Activated T-cell treated with anti-CD3 and anti-CD28 coated beads, Interleukin-2, amount 50 U/mL, for 4 hours (primary cell): ENCODE data around the gene PARD6G. TPM values are rescaled to one million over a fixed set of nuclear protein-coding genes. Genes with fewer than 3 reads are reported as not detected.
"Not testable (repeated sequence)": the region's sequence is repeated elsewhere in the genome, so short reads cannot be mapped to it uniquely, and the experiment has no call there.

Experiments
- ATAC-seq, 2 donors: fragments of 200-7000 bp; cut with Tn5 transposase; one replicate each; pipeline ENCODE4 v1.10.0; 2021
- DNase-seq: peaks from one replicate; pipeline ENCODE4 v3.0.0-alpha.2; 2020
- H3K27me3 Mint-ChIP-seq: one replicate; pipeline ENCODE4 v1.8.0; 2021; ENCODE audit warnings: low read depth, mixed read lengths
- H3K36me3 Mint-ChIP-seq: one replicate; pipeline ENCODE4 v1.8.0; 2022; ENCODE audit warnings: mixed read lengths; ENCODE audit not compliant: insufficient read depth
- H3K4me1 Mint-ChIP-seq: one replicate; pipeline ENCODE4 v1.8.0; 2021; ENCODE audit warnings: low read depth, mixed read lengths
- H3K4me3 Mint-ChIP-seq: one replicate; pipeline ENCODE4 v1.8.0; 2021; ENCODE audit warnings: mild to moderate bottlenecking, moderate library complexity, mixed read lengths
- H3K9me3 Mint-ChIP-seq: one replicate; pipeline ENCODE4 v1.8.0; 2021; ENCODE audit warnings: mixed read lengths
- total RNA-seq, 3 donors: library from RNA; stranded (reverse); gene quantifications; one replicate each; pipeline ENCODE4 v1.2.1, GENCODE V29; 2021

The PARD6G gene
- total RNA-seq, 3 donors from 2014 or later: 0.37 to 0.61 TPM; not detected in 1

DNA sequence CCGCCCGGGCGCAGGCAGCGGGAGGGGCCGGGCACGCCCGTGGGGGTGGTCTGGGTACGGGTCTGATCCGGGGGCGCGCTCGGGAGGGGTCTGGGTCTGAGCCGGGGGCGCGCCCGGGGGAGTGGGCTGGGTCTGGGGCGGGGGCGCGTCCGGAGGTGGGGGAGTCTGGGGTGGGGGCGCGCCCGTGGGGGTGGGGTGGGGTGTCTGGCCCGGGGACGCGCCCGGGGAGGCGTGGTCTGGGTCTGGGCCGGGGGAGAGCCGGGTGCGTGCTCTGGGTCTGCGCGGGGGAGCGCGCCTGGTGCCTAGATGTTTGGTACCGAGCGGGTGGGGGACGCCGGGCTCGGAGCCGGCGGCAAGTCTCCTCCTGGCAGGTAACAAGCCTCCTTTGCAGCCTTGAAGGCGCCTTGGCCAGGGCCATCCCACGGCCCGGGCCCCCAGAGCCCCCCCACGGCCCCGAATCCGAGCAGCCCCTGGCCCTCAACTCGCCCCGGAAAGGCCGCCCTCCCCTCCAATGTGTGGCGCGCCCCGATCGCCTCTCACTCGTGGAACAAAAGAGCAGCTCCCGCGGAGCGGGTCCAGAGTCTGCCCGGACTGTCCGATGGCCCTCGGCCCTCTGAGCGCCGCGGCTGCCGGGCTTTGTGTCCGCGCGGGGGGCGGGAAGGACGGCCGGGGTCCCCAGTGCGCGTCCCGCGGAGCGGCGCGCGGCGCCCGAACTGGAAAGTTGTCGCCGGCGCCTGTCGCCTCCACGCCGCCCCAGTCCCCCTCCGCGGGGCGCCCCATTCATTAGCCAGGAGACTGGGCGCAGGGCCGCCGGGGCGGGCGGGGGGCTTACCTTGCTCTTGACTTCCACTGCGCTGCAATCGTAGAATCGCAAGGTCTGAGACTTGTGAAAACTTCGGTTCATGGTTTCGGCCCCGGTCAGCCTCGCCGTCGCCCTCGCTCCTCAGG lies 595 bp downstream of the PARD6G start:
- no peak for DNase-seq
- Mint-ChIP-seq H3K9me3 (no peaks in the 10 kb centered on the region), H3K4me3 (no peak overlapping the region), H3K4me1 (peaks cover 5% of the 10 kb centered on the region), H3K27me3 (peaks cover 34% of the 10 kb centered on the region), H3K36me3 (no peaks in the 10 kb centered on the region)
- ATAC-seq: peak; percentile 49 to 51

GRCh38 chr18:80245781-80246444 lies 1.4 kb downstream of the PARD6G start:
- Mint-ChIP-seq H3K27me3 (peaks cover 34% of the 10 kb centered on the region), H3K4me3 (peak overlapping the region; percentile 76), H3K4me1 (peaks cover 5% of the 10 kb centered on the region), H3K36me3 (no peaks in the 10 kb centered on the region), H3K9me3 (no peaks in the 10 kb centered on the region)
- DNase-seq (no peak), ATAC-seq (no peak)

- no peak for DNase-seq
- H3K36me3 Mint-ChIP-seq: no peaks in the 10 kb centered on the region
- peaks cover 37% of the 10 kb centered on the region for H3K27me3 Mint-ChIP-seq
- peaks cover 5% of the 10 kb centered on the region for H3K4me1 Mint-ChIP-seq
- H3K4me3 Mint-ChIP-seq: peak overlapping the region; percentile 76
- no peak for ATAC-seq
- no peaks in the 10 kb centered on the region for H3K9me3 Mint-ChIP-seq
These were observed 2.2 kb downstream of the PARD6G start for GRCh38 chr18:80244956-80245730.

DNA sequence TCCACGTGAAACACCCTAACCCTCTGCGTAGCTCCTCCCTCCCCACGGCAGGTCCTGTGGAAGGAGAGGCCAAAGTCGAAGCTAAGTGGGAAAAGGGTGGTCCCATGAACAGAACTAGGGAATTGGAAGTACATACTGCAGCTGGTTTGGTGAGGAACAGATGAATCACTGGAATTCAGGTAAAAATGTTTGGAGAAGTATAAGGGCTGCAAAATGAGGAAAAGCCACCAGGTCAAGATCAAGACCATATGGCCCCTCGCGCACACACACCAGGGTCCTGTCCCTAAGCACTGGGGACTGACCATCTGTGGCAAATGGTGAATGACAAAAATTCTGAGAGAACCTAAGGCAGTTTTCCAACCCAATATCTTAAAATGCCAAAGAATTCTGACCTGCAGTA lies 3.1 kb downstream of the PARD6G start:
- ATAC-seq (no peak), DNase-seq (no peak)
- H3K9me3 Mint-ChIP-seq: no peaks in the 10 kb centered on the region
- peaks cover 37% of the 10 kb centered on the region for H3K27me3 Mint-ChIP-seq
- peaks cover 5% of the 10 kb centered on the region for H3K4me1 Mint-ChIP-seq
- H3K36me3 Mint-ChIP-seq: no peaks in the 10 kb centered on the region
- H3K4me3 Mint-ChIP-seq: no peak overlapping the region

GRCh38 chr18:80243204-80243603 lies 4.1 kb downstream of the PARD6G start:
- no peaks in the 10 kb centered on the region for H3K36me3 Mint-ChIP-seq
- DNase-seq (no peak), ATAC-seq (no peak)
- no peak overlapping the region for H3K4me3 Mint-ChIP-seq
- no peaks in the 10 kb centered on the region for H3K9me3 Mint-ChIP-seq
- peaks cover 39% of the 10 kb centered on the region for H3K27me3 Mint-ChIP-seq
- H3K4me1 Mint-ChIP-seq: peaks cover 5% of the 10 kb centered on the region

- H3K4me3 Mint-ChIP-seq: no peak overlapping the region
- H3K36me3 Mint-ChIP-seq: no peaks in the 10 kb centered on the region
- peaks cover 5% of the 10 kb centered on the region for H3K4me1 Mint-ChIP-seq
- DNase-seq: no peak
- ATAC-seq: no peak
- peaks cover 36% of the 10 kb centered on the region for H3K27me3 Mint-ChIP-seq
- H3K9me3 Mint-ChIP-seq: no peaks in the 10 kb centered on the region
These were observed 5.2 kb downstream of the PARD6G start for GRCh38 chr18:80241919-80242777.

- Mint-ChIP-seq H3K4me1 (no peaks in the 10 kb centered on the region), H3K36me3 (no peaks in the 10 kb centered on the region), H3K4me3 (no peak overlapping the region), H3K27me3 (peaks cover 33% of the 10 kb centered on the region), H3K9me3 (no peaks in the 10 kb centered on the region)
- DNase-seq (no peak), ATAC-seq (no peak)
These were observed 7.5 kb downstream of the PARD6G start for GRCh38 chr18:80239830-80240229.

DNA sequence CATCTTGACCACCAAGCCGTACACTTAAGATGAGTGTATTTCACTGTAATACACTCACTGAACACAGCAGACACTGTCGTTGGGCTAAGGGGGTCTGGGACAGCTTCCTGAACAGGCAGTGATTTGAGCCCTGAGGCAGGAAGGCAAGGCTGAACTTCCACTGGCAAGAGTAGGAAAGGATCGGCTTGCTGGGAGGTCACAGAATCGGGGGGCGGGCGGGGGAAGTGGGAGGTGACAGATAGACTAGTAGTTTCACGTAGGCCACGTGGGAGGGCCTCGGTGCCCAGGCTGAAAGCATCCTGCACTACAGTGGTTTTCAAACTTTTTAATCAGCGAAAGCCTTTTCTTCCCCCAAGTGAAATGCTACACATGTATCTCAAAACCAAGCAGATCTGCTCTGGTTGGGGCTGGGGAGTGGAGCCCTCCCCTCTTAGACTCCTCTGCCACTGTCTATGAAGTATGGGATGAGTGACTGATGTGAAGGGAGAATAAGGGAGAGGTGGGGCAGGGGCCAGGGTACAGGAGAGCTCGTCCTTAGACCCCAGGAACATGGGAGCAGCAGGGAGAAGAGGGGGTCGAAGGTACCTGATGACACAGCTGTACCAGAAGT lies 8.6 kb downstream of the PARD6G start:
- no peak overlapping the region for H3K4me3 Mint-ChIP-seq
- ATAC-seq (no peak), DNase-seq (no peak)
- H3K4me1 Mint-ChIP-seq: no peaks in the 10 kb centered on the region
- no peaks in the 10 kb centered on the region for H3K9me3 Mint-ChIP-seq
- no peaks in the 10 kb centered on the region for H3K36me3 Mint-ChIP-seq
- peaks cover 30% of the 10 kb centered on the region for H3K27me3 Mint-ChIP-seq

GRCh38 chr18:80237519-80237918 lies 9.8 kb downstream of the PARD6G start:
- H3K9me3 Mint-ChIP-seq, H3K4me3 Mint-ChIP-seq, H3K36me3 Mint-ChIP-seq, DNase-seq, H3K4me1 Mint-ChIP-seq, ATAC-seq: not testable (repeated sequence)
- peaks cover 33% of the 10 kb centered on the region for H3K27me3 Mint-ChIP-seq

- Mint-ChIP-seq H3K4me1 (no peaks in the 10 kb centered on the region), H3K36me3 (no peaks in the 10 kb centered on the region), H3K4me3 (no peak overlapping the region), H3K9me3 (no peaks in the 10 kb centered on the region), H3K27me3 (peaks cover 37% of the 10 kb centered on the region)
- DNase-seq (no peak), ATAC-seq (no peak)
These were observed 12.9 kb downstream of the PARD6G start for GRCh38 chr18:80234398-80234797.

GRCh38 chr18:80233899-80234298 lies 13.4 kb downstream of the PARD6G start:
- H3K4me3 Mint-ChIP-seq: no peak overlapping the region
- no peaks in the 10 kb centered on the region for H3K36me3 Mint-ChIP-seq
- H3K4me1 Mint-ChIP-seq: no peaks in the 10 kb centered on the region
- DNase-seq: no peak
- ATAC-seq: no peak
- peaks cover 37% of the 10 kb centered on the region for H3K27me3 Mint-ChIP-seq
- H3K9me3 Mint-ChIP-seq: no peaks in the 10 kb centered on the region

GRCh38 chr18:80233201-80233835 lies 14.0 kb downstream of the PARD6G start:
- Mint-ChIP-seq H3K36me3 (no peaks in the 10 kb centered on the region), H3K9me3 (no peaks in the 10 kb centered on the region), H3K4me3 (no peak overlapping the region), H3K27me3 (peaks cover 35% of the 10 kb centered on the region), H3K4me1 (no peaks in the 10 kb centered on the region)
- DNase-seq (no peak), ATAC-seq (no peak)

DNA sequence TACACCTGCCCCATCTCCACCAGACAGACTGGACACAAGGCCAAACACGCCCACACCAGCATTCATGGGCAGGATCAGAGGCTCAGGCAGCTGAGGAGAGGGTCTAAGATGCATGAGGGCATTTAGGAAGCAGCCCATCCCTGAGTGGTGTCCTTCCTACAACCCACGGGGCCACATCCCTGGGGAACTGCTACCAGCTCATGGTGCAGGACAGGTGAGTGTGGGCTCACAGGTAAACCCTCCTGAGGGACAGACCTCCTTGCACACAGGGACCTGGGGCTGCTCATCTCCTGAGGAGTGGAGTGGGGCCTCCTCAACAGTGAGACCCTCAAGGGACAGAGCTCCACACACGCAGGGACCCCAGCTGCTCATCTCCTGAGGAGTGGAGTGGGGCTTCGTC lies 14.6 kb downstream of the PARD6G start:
- Mint-ChIP-seq H3K36me3 (no peaks in the 10 kb centered on the region), H3K4me1 (no peaks in the 10 kb centered on the region), H3K9me3 (no peaks in the 10 kb centered on the region), H3K27me3 (peaks cover 35% of the 10 kb centered on the region), H3K4me3 (no peak overlapping the region)
- no peak for ATAC-seq
- no peak for DNase-seq
